SU-DHL-6 (cell line): ENCODE measurements around the gene VWCE.
"Not testable (repeated sequence)": the region's sequence is repeated elsewhere in the genome, so short reads cannot be mapped to it uniquely, and the experiment has no call there.

Source experiments
- CTCF ChIP-seq: fragments of 200-600 bp; sonication (generic); IDR thresholded peaks from one replicate; pipeline ENCODE4 v1.5.1; 2017; ENCODE audit warnings: antibody characterized with exemption, mild to moderate bottlenecking, low read length, moderate library complexity; ENCODE audit not compliant: insufficient read depth, poor library complexity, severe bottlenecking
- EZH2phosphoT487 ChIP-seq: fragments of 200-600 bp; sonication (generic), shearing (Covaris generic); conservative IDR thresholded peaks from 2 replicates; pipeline ENCODE4 v1.6.1; 2018; ENCODE audit warnings: mild to moderate bottlenecking, antibody characterized with exemption, low read length, moderate library complexity, mixed read lengths

DNA sequence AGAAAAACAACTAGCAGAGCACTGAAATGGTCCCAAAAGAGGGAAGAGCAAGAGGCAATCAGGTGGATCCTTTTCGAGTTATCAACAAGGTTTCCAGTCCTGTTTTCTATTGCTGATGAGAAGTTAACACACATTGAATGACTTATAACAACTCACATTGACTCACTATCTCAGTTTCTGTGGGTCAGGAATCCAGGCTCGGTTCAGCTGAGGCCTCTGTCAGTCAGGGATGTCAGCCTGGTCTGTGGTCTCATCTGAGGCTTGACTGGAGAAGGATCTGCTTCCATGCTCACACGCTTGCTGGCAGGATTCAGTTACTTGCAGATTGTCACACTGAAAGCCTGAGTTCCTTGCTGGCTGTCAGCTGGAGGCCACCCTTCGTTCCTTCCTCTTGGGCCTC lies 76.8 kb downstream of the VWCE start:
- TF ChIP-seq CTCF, EZH2phosphoT487: not testable (repeated sequence)
